HG02798 (cell line): ENCODE results near the gene SUGCT.

Experiments
- ATAC-seq: cut with Tn5 transposase; IDR thresholded peaks from one replicate; pipeline ENCODE4 v1.9.1; 2021; ENCODE audit warnings: mild to moderate bottlenecking; ENCODE audit not compliant: unreplicated experiment, poor library complexity

The SUGCT gene

GRCh38 chr7:40909346-40909980 lies 774.7 kb downstream of the SUGCT start:
- no peak for ATAC-seq
